ENCODE results near the gene LBP. TPM values are rescaled to one million over a fixed set of nuclear protein-coding genes. Genes with fewer than 3 reads are reported as not detected.

LBP gene
- total RNA-seq, 1 experiment from 2014 or later = not detected

DNA sequence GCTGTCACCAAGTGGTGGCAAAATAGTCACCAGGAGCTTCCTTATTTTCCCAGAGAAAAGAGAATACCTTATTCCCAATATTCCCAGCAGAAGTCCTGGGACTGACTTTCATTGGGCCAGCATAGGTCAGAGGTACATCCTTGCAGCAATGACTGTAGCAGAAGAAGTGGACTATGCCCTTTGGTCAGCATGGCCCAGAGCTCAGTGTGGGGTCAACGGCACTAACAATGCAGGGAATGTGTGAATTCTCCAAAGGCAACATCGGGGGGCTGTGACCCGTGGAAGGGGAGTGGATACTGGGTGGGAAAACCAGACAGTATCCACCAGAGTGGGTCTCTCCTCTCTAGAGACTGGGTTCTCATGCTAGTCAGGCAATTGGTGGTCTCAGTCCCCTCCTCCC is 15.6 kb upstream of the LBP start:
- no peak for DNase-seq
- H3K27me3 Mint-ChIP-seq (ENCODE audit: insufficient read depth, unreplicated experiment) = peaks cover 22% of the 10 kb centered on the region
- H3K36me3 Mint-ChIP-seq (ENCODE audit: insufficient read depth, unreplicated experiment) = no peaks in the 10 kb centered on the region
- Histone ChIP-seq H3K4me3 (ENCODE audit: low read depth, low read length) (no peak overlapping the region), H3K4me1 (peaks cover 6% of the 10 kb centered on the region; the same call in 1 of the 2 replicates), H3K9me3 (no peaks in the 10 kb centered on the region), H3K36me3 (ENCODE audit: control insufficient read depth, insufficient read depth, low read length) (no peaks in the 10 kb centered on the region), H3K27me3 (replicated peaks; ENCODE audit: control insufficient read depth, insufficient read depth, low read length) (no peaks in the 10 kb centered on the region)
- TF ChIP-seq, protein P1, sequence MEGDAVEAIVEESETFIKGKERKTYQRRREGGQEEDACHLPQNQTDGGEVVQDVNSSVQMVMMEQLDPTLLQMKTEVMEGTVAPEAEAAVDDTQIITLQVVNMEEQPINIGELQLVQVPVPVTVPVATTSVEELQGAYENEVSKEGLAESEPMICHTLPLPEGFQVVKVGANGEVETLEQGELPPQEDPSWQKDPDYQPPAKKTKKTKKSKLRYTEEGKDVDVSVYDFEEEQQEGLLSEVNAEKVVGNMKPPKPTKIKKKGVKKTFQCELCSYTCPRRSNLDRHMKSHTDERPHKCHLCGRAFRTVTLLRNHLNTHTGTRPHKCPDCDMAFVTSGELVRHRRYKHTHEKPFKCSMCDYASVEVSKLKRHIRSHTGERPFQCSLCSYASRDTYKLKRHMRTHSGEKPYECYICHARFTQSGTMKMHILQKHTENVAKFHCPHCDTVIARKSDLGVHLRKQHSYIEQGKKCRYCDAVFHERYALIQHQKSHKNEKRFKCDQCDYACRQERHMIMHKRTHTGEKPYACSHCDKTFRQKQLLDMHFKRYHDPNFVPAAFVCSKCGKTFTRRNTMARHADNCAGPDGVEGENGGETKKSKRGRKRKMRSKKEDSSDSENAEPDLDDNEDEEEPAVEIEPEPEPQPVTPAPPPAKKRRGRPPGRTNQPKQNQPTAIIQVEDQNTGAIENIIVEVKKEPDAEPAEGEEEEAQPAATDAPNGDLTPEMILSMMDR (IDR thresholded peaks at IDR 0.05; ENCODE audit: insufficient read depth in 1 of 2, low read depth in 1 of 2, low read length in 1 of 2, severe bottlenecking in 1 of 2, unreplicated experiment in 1 of 2) = no peak
- H3K4me3 Mint-ChIP-seq (ENCODE audit: unreplicated experiment) = no peak overlapping the region
- ChIA-PET POLR2A (no interaction called here), CTCF (interaction anchor here (1.1 to 1.2 kb wide), 3 partner anchors 9 to 78 kb away, joined by 3 read pairs; no protein-coding TSS in a partner anchor)
- H3K27ac Mint-ChIP-seq (ENCODE audit: unreplicated experiment) = no peak overlapping the region
- no peaks in the 10 kb centered on the region for H3K9me3 Mint-ChIP-seq (ENCODE audit: unreplicated experiment)
- H3K4me1 Mint-ChIP-seq (ENCODE audit: low read depth, unreplicated experiment) = no peaks in the 10 kb centered on the region
- no TSS peak for BruUV-seq (replicated peaks)
- intact Hi-C loops (cut with micrococcal nuclease; ENCODE audit: unreplicated experiment) = no loop called here

DNA sequence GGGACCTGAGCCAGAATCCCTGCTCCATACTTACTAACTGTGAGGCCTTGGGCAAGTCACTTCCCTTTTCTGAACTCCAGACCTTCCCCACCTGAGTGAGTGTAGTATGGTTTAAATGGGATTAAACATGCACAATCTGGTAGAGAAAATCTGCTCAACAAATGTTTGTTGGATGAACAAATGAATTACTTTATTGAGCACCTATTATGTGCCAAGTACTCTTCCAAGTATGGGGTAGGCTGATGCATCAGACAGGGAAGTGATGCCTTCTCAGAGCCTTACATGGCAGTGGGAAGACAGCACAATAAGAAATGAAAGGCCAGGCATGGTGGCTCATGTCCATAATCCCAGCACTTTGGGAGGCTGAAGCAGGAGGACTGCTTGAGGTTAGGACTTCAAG is 15.0 kb upstream of the LBP start:
- Histone ChIP-seq H3K4me3 (ENCODE audit: low read depth, low read length) (no peak overlapping the region), H3K27me3 (replicated peaks; ENCODE audit: control insufficient read depth, insufficient read depth, low read length) (no peaks in the 10 kb centered on the region), H3K9me3 (no peaks in the 10 kb centered on the region), H3K4me1 (peaks cover 6% of the 10 kb centered on the region; the same call in 1 of the 2 replicates), H3K36me3 (ENCODE audit: control insufficient read depth, insufficient read depth, low read length) (no peaks in the 10 kb centered on the region)
- Mint-ChIP-seq H3K9me3 (ENCODE audit: unreplicated experiment) (no peaks in the 10 kb centered on the region), H3K36me3 (ENCODE audit: insufficient read depth, unreplicated experiment) (no peaks in the 10 kb centered on the region), H3K4me3 (ENCODE audit: unreplicated experiment) (no peak overlapping the region), H3K27me3 (ENCODE audit: insufficient read depth, unreplicated experiment) (peaks cover 21% of the 10 kb centered on the region), H3K4me1 (ENCODE audit: low read depth, unreplicated experiment) (no peaks in the 10 kb centered on the region), H3K27ac (ENCODE audit: unreplicated experiment) (no peak overlapping the region)
- ChIA-PET CTCF (interaction anchor here (1.1 to 1.5 kb wide), 2 partner anchors 9 to 78 kb away, joined by 3 to 4 read pairs; no protein-coding TSS in a partner anchor), POLR2A (no interaction called here)
- intact Hi-C loops (cut with micrococcal nuclease; ENCODE audit: unreplicated experiment) = no loop called here
- no TSS peak for BruUV-seq (replicated peaks)
- no peak for DNase-seq
- TF ChIP-seq, protein P1 (IDR thresholded peaks at IDR 0.05; ENCODE audit: insufficient read depth in 1 of 2, low read depth in 1 of 2, low read length in 1 of 2, severe bottlenecking in 1 of 2, unreplicated experiment in 1 of 2) = no peak

DNA sequence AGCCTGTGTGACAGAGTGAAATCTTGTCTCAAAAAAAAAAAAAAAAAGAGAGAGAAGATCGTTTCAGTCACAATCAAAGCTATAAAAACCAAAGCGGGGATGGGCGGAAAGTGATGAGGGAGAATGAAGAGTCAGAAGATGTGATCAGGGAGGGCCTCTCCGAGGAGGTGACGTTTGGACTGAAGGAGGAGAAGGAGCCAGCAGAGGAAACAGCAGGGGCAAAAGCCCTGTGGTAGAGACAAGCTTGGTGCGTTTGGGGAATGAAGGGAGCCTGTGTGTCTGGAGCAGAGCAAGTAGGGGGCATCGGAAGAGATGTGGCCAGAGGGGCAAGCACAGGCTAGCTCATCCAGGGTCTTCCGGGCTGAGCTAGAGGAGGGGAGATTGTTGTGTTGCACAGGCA is 14.5 kb upstream of the LBP start:
- no peak overlapping the region for H3K4me3 Mint-ChIP-seq (ENCODE audit: unreplicated experiment)
- BruUV-seq (replicated peaks) = no TSS peak
- Histone ChIP-seq H3K9me3 (no peaks in the 10 kb centered on the region), H3K27me3 (replicated peaks; ENCODE audit: control insufficient read depth, insufficient read depth, low read length) (no peaks in the 10 kb centered on the region), H3K4me3 (ENCODE audit: low read depth, low read length) (no peak overlapping the region), H3K36me3 (ENCODE audit: control insufficient read depth, insufficient read depth, low read length) (no peaks in the 10 kb centered on the region), H3K4me1 (peaks cover 6% of the 10 kb centered on the region; the same call in 1 of the 2 replicates)
- H3K27ac Mint-ChIP-seq (ENCODE audit: unreplicated experiment) = no peak overlapping the region
- POLR2A ChIA-PET = no interaction called here
- intact Hi-C loops (cut with micrococcal nuclease; ENCODE audit: unreplicated experiment) = no loop called here
- DNase-seq = no peak
- CTCF ChIA-PET = interaction anchor here (1.0 to 1.5 kb wide), 3 partner anchors 10 to 111 kb away, joined by 3 to 6 read pairs (median 4); no protein-coding TSS in a partner anchor
- H3K4me1 Mint-ChIP-seq (ENCODE audit: low read depth, unreplicated experiment) = no peaks in the 10 kb centered on the region
- TF ChIP-seq, protein P1 (IDR thresholded peaks at IDR 0.05; ENCODE audit: insufficient read depth in 1 of 2, low read depth in 1 of 2, low read length in 1 of 2, severe bottlenecking in 1 of 2, unreplicated experiment in 1 of 2) = no peak
- H3K36me3 Mint-ChIP-seq (ENCODE audit: insufficient read depth, unreplicated experiment) = no peaks in the 10 kb centered on the region
- no peaks in the 10 kb centered on the region for H3K9me3 Mint-ChIP-seq (ENCODE audit: unreplicated experiment)
- peaks cover 22% of the 10 kb centered on the region for H3K27me3 Mint-ChIP-seq (ENCODE audit: insufficient read depth, unreplicated experiment)

Measured in Caco-2 (cell line).